Ishikawa (cell line): ENCODE measurements around the gene CIT.

Experiments
- CEBPB ChIP-seq: IDR thresholded peaks from 2 replicates; pipeline ENCODE4 v1.6.1; 2012
- CREB1 ChIP-seq: IDR thresholded peaks from 2 replicates; pipeline ENCODE4 v1.6.1; 2012; ENCODE audit warnings: low read depth
- EGR1 ChIP-seq: IDR thresholded peaks from 2 replicates; pipeline ENCODE4 v1.6.1; 2012
- EP300 ChIP-seq: IDR thresholded peaks from 2 replicates; pipeline ENCODE4 v1.6.1; 2012; ENCODE audit warnings: borderline replicate concordance
- FOXM1 ChIP-seq: IDR thresholded peaks from 2 replicates; pipeline ENCODE4 v1.6.1; 2012; ENCODE audit warnings: low read depth, borderline replicate concordance
- NFIC ChIP-seq: IDR thresholded peaks from 2 replicates; pipeline ENCODE4 v1.6.1; 2012
- RAD21 ChIP-seq: IDR thresholded peaks from 2 replicates; pipeline ENCODE4 v1.6.1; 2012; ENCODE audit warnings: low read depth
- TAF1 ChIP-seq: IDR thresholded peaks from 2 replicates; pipeline ENCODE4 v1.6.1; 2012; ENCODE audit warnings: low read depth, mild to moderate bottlenecking
- TCF12 ChIP-seq: IDR thresholded peaks from 2 replicates; pipeline ENCODE4 v1.6.1; 2012; ENCODE audit warnings: low read depth
- TEAD4 ChIP-seq: IDR thresholded peaks from 2 replicates; pipeline ENCODE4 v1.6.1; 2012
- YY1 ChIP-seq: IDR thresholded peaks from 2 replicates; pipeline ENCODE4 v1.6.1; 2012; ENCODE audit warnings: low read depth
- TF ChIP-seq, protein P1 (sequence below): IDR thresholded peaks from 2 replicates; pipeline ENCODE4 v1.6.1; 2012
- TF ChIP-seq, protein P2 (sequence below): IDR thresholded peaks from 2 replicates; pipeline ENCODE4 v1.6.1; 2012; ENCODE audit warnings: low read depth, mild to moderate bottlenecking
- TF ChIP-seq, protein P3 (sequence below): IDR thresholded peaks from 2 replicates; pipeline ENCODE4 v1.6.1; 2012

DNA sequence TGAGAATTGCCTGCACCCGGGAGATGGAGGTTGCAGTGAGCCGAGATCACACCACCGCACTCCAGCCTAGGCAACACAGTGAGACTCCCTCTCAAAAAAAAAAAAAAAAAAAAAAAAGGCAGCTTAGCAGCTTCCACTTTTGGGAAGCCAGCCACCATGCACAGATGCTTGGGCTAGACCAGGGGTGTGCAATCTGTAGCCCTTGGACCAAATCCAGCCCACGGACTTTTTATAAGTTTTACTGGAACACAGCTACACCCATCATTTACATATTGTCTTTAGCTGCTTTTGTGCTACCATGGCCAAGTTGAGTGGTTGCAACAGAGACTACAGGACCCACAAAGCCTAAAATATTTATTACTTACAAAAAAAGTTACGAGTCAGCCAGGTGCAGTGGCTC, 6.7 kb downstream of the CIT start:
- TF ChIP-seq CEBPB (no peak), FOXM1 (no peak), RAD21 (no peak), YY1 (no peak), EP300 (no peak), TCF12 (no peak), TAF1 (no peak), TEAD4 (no peak), CREB1 (no peak), NFIC (no peak), EGR1 (no peak)
- TF ChIP-seq, protein P1, sequence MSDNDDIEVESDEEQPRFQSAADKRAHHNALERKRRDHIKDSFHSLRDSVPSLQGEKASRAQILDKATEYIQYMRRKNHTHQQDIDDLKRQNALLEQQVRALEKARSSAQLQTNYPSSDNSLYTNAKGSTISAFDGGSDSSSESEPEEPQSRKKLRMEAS: no peak
- TF ChIP-seq, protein P2, sequence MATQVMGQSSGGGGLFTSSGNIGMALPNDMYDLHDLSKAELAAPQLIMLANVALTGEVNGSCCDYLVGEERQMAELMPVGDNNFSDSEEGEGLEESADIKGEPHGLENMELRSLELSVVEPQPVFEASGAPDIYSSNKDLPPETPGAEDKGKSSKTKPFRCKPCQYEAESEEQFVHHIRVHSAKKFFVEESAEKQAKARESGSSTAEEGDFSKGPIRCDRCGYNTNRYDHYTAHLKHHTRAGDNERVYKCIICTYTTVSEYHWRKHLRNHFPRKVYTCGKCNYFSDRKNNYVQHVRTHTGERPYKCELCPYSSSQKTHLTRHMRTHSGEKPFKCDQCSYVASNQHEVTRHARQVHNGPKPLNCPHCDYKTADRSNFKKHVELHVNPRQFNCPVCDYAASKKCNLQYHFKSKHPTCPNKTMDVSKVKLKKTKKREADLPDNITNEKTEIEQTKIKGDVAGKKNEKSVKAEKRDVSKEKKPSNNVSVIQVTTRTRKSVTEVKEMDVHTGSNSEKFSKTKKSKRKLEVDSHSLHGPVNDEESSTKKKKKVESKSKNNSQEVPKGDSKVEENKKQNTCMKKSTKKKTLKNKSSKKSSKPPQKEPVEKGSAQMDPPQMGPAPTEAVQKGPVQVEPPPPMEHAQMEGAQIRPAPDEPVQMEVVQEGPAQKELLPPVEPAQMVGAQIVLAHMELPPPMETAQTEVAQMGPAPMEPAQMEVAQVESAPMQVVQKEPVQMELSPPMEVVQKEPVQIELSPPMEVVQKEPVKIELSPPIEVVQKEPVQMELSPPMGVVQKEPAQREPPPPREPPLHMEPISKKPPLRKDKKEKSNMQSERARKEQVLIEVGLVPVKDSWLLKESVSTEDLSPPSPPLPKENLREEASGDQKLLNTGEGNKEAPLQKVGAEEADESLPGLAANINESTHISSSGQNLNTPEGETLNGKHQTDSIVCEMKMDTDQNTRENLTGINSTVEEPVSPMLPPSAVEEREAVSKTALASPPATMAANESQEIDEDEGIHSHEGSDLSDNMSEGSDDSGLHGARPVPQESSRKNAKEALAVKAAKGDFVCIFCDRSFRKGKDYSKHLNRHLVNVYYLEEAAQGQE: no peak
- TF ChIP-seq, protein P3, sequence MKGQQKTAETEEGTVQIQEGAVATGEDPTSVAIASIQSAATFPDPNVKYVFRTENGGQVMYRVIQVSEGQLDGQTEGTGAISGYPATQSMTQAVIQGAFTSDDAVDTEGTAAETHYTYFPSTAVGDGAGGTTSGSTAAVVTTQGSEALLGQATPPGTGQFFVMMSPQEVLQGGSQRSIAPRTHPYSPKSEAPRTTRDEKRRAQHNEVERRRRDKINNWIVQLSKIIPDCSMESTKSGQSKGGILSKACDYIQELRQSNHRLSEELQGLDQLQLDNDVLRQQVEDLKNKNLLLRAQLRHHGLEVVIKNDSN: no peak
